GM12873 (cell line): ENCODE results near the gene ZSWIM4.

Experiments used
- TF ChIP-seq, protein P1 (sequence below): IDR thresholded peaks from 2 replicates; pipeline ENCODE4 v1.5.1; 2012; ENCODE audit warnings: low read depth, mild to moderate bottlenecking, moderate library complexity, low read length, control low read depth; ENCODE audit not compliant: insufficient read depth; ENCODE audit errors: missing control alignments

ZSWIM4 gene

DNA sequence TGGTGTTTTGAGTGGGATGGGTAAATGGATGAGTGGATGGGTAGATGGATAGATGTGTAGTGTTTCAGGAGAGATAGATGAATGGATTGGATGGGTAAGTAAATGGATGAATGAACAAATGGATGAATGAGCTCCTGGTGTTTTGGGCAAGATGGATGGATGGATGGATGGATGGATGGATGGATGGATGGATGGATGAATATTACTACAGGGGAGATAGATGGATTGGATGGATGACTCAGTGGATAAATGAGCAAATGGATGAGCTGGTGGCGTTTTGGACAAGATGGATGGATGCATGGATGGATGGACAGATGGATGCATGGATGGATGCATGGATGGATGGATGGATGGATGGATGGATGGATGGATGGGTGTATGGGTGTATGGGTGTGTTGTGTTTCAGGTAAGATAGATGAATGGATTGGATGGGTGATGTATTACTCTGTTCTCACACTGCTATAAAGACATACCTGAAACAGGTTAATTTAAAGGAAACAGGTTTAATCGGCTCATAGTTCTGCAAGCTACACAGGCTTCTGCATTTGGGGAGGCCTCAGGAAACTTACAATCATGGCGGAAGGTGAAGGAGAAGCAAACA lies 12.3 kb downstream of the ZSWIM4 start:
- TF ChIP-seq, protein P1, sequence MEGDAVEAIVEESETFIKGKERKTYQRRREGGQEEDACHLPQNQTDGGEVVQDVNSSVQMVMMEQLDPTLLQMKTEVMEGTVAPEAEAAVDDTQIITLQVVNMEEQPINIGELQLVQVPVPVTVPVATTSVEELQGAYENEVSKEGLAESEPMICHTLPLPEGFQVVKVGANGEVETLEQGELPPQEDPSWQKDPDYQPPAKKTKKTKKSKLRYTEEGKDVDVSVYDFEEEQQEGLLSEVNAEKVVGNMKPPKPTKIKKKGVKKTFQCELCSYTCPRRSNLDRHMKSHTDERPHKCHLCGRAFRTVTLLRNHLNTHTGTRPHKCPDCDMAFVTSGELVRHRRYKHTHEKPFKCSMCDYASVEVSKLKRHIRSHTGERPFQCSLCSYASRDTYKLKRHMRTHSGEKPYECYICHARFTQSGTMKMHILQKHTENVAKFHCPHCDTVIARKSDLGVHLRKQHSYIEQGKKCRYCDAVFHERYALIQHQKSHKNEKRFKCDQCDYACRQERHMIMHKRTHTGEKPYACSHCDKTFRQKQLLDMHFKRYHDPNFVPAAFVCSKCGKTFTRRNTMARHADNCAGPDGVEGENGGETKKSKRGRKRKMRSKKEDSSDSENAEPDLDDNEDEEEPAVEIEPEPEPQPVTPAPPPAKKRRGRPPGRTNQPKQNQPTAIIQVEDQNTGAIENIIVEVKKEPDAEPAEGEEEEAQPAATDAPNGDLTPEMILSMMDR = no peak

DNA sequence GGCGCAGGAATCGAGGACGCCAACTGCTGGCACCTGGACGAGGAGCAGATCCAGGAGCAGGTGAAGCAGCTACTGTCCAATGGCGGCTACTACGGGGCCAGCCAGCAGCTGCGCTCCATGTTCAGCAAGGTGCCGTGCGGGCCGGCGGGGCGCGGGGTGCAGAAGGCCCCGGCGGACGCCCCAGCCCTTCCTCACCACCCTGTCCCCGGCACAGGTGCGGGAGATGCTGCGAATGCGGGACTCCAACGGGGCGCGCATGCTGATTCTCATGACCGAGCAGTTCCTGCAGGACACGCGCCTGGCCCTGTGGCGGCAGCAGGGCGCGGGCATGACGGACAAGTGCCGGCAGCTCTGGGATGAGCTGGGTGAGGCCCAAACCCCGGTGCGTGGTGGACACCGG lies 13.6 kb downstream of the ZSWIM4 start:
- TF ChIP-seq, protein P1 = no peak

DNA sequence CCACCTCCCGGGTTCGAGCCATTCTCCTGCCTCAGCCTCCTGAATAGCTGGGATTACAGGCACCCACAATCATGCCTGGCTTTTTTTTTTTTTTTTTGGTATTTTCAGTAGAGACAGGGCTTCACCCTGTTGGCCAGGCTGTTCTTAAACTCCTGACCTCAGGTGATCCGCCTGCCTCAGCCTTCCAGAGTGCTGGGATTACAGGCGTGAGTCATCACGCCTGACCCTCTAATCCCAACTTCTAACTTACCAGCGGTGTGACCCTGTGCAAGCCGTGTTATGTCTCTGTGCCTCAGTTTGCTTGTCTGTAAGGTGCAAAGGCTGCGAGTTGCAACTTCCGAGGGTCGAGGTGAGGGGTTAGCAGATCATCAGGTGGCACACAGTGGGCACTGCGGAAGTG lies 17.3 kb downstream of the ZSWIM4 start:
- TF ChIP-seq, protein P1 = no peak

DNA sequence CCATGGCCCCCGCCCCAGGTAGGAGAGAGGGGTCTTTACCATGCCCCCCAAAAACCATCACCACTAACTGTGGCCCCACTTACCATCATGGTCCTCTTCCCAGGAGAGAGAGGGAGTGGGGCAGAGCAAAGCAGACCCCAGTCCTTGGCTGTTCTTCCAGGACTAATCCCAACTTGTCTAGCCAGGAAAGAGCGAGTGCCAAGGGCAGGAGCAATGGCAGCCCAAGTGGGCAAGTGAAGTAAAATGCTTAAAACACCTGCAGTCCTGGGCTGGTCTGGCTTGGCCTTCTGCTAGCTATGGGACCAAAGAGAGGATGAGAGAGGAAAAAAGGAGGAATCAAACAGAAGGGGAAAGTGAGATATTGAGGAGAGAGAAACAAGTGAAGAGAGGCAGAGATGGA lies 17.9 kb downstream of the ZSWIM4 start:
- TF ChIP-seq, protein P1 = no peak

DNA sequence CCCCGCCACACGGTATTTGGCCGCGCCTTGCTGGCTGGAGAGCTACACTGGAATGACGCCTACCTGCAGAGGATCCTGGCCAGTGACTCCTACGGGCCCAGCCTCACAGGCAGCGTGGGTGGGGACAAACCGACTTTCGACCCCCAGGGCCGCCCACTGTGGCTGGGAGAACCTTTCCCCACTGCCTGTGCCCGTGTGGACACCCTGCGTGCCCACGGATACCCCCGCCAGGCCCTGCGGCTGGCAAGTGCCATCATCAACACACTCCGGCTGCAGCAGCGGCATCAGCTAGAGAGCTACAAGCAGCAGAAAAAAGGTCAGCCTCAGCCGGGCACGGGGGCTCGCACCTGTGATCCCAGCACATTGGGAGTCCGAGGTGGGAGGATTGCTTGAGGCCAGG lies 19.3 kb downstream of the ZSWIM4 start:
- TF ChIP-seq, protein P1 = no peak

DNA sequence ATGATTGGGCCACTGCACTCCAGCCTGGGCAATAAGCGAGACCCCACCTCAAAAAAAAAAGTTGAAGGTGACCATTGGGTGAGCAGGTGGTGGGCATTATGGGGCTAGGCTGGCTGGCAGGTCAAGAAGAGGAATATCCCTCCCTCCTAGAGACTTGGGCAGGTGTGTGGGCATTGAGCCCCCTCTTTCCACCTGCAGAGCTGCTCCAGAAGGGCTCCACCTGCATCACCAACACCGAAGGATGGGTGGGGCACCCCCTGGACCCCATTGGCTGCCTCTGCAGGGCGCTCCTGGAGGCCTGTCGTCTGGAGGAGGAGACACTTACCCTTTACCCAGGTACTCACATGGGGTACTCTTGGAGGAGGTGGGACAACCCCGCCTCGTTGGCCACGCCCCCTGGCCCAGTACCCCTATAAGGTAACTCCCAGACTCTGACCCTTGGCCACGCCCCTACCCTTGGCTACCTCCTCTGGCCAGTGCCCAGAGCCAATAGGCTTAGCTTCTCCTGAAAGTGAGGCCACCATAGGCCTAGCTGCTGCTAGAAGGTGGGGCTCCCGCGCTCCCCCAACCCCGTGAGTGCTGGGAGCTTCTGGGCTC lies 21.9 kb downstream of the ZSWIM4 start:
- TF ChIP-seq, protein P1 = no peak

DNA sequence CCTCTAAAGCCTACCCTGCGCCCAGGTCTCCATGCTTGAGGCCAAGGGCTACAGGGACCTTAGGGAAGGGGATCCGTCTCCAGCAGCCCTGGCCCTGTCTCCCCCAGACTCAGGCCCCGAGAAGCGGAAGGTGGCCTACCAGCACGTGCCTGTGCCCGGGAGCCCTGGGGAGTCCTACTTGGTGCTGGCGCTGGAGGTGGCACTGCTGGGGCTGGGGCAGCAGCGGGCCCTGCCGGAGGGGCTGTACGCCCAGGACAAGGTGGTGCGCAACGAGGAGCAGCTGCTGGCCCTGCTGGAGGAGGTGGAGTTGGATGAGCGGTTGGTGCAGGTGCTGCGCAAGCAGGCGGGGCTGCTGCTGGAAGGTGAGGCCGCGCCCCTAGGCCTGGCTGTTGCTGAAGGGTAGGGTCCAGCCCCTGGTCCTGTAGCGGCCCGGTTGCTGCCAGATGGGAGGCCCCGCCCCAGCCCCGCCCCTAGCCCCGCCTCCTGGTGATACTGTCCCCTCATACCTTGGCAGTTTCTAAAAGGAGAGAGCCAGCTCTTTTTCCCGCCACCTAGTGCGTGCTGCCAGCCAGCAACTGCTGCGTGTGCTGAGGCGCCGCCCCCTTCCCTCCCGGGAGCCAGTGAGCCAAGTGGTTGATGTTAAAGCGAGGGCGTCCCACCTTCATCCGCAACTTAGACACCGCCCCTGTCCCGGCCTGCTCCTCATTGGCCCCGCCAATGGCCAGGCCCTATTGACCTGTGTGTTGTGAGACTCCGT lies 22.6 kb downstream of the ZSWIM4 start:
- TF ChIP-seq, protein P1 = no peak
